ENCODE results near the gene PLK4.
A peak's percentile ranks its signal among the peaks of the same experiment; 100 is the strongest.

PLK4 gene

GRCh38 chr4:127880763-127881562 is at the start of gene PLK4:
Gene PLK4, plus strand, starts transcription at chr4:127880893. Its CDS starts 242 bp downstream, at chr4:127881135.
- Mint-ChIP-seq H3K9me3 (no peaks in the 10 kb centered on the region), H3K4me1 (peaks cover 13% of the 10 kb centered on the region), H3K36me3 (peaks cover 63% of the 10 kb centered on the region), H3K4me3 (peak within 1 kb of the TSS; percentile 98), H3K27ac (peak within 1 kb of the TSS; percentile 99)
- ATAC-seq: peak; percentile 96
- peak; percentile 88 to 98 for DNase-seq (ENCODE audit: low spot score in 2 of 2)

DNA sequence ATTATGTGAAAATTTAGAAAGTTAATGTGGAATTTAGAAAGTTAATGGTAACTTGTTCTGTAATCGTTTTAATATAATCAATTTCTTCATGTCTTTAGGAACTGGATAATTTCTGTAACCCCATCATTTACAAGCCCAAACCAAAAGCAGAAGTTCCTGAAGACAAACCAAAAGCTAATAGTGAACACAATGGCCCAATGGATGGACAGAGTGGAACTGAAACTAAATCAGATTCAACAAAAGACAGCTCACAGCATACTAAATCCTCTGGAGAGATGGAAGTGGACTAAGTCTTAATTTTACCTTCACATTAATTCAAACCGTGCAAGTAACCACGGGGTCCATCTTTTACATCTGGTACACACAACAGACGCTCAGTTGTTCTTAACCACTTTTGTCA is 48.1 kb upstream of the PLK4 start:
- no peaks in the 10 kb centered on the region for H3K36me3 Mint-ChIP-seq
- no peak overlapping the region for H3K4me3 Mint-ChIP-seq
- no peaks in the 10 kb centered on the region for H3K4me1 Mint-ChIP-seq
- no peak overlapping the region for H3K27ac Mint-ChIP-seq
- ATAC-seq (no peak), DNase-seq (ENCODE audit: low spot score in 2 of 2) (no peak)
- no peaks in the 10 kb centered on the region for H3K9me3 Mint-ChIP-seq

GRCh38 chr4:127843704-127844600 is 36.7 kb upstream of the PLK4 start:
- DNase-seq (ENCODE audit: low spot score in 2 of 2) (no peak), ATAC-seq (no peak)
- Mint-ChIP-seq H3K4me3 (no peak overlapping the region), H3K27ac (no peak overlapping the region), H3K9me3 (peaks cover 13% of the 10 kb centered on the region), H3K4me1 (no peaks in the 10 kb centered on the region), H3K36me3 (no peaks in the 10 kb centered on the region)

GRCh38 chr4:127844601-127845116 is 36.0 kb upstream of the PLK4 start:
- H3K27ac Mint-ChIP-seq: no peak overlapping the region
- no peak overlapping the region for H3K4me3 Mint-ChIP-seq
- H3K9me3 Mint-ChIP-seq: peaks cover 17% of the 10 kb centered on the region
- no peak for ATAC-seq
- no peaks in the 10 kb centered on the region for H3K36me3 Mint-ChIP-seq
- no peak for DNase-seq (ENCODE audit: low spot score in 2 of 2)
- H3K4me1 Mint-ChIP-seq: no peaks in the 10 kb centered on the region

GRCh38 chr4:127846061-127846460 is 34.6 kb upstream of the PLK4 start:
- H3K36me3 Mint-ChIP-seq: no peaks in the 10 kb centered on the region

DNA sequence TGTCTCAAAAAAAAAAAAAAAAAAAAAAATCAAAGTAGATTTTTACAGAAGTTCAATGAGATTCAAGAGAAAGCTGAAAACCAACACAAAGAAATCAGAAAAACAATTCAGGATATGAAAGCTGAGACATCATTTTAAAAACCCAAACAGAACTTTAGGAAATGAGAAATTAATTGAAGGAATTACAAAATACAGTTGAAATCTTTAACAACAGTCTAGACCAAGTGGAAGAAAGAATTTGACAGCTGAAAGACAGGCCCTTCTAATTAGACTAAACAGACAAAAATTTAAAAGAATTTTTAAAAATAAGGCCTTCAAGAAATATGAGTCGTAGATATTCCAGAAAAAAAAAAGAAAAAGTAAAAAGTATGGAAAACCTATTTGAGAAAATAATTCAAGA is 33.9 kb upstream of the PLK4 start:
- ATAC-seq: no peak
- H3K4me1 Mint-ChIP-seq: no peaks in the 10 kb centered on the region
- H3K4me3 Mint-ChIP-seq: no peak overlapping the region
- DNase-seq (ENCODE audit: low spot score in 2 of 2): no peak
- H3K36me3 Mint-ChIP-seq: no peaks in the 10 kb centered on the region
- H3K9me3 Mint-ChIP-seq: peaks cover 28% of the 10 kb centered on the region
- no peak overlapping the region for H3K27ac Mint-ChIP-seq

More at GRCh38 chr4:127846061-127846460, 34.6 kb upstream of the PLK4 start:
- peaks cover 24% of the 10 kb centered on the region for H3K9me3 Mint-ChIP-seq
- ATAC-seq (no peak), DNase-seq (ENCODE audit: low spot score in 2 of 2) (no peak)
- no peak overlapping the region for H3K27ac Mint-ChIP-seq
- no peak overlapping the region for H3K4me3 Mint-ChIP-seq
- no peaks in the 10 kb centered on the region for H3K4me1 Mint-ChIP-seq

DNA sequence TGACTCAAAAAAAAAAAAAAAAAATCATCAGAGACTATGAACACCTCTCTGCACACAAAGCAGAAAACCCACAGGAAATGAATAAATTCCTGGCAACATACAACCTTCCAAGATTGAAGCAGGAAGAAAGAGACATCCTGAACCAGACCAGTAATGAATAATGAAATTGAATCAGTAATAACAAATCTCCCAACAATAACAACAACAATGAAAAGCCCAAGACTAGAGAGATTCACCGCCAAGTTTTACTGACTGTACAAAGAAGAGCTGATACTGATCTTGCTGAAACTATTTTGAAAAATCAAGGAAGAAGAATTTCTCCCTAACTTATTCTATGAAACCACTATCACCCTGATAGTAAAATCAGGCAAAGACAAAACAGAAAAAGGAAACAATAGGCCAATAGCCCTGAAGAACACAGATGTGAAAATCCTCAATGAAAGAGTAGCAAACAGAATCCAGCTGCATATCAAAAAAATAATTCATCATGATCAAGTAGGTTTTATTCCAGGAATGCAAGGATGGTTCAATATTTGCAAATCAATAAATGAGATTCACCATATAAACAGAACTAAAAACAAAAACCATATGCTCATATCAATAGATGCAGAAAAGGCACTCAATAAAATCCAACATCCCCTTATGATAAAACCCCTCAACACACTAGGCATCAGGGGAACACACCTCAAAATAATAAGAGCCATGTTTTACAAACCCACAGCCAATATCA is 31.0 kb upstream of the PLK4 start:
- Mint-ChIP-seq H3K9me3 (peaks cover 34% of the 10 kb centered on the region), H3K4me1 (no peaks in the 10 kb centered on the region), H3K27ac (no peak overlapping the region), H3K4me3 (no peak overlapping the region), H3K36me3 (no peaks in the 10 kb centered on the region)
- no peak for DNase-seq (ENCODE audit: low spot score in 2 of 2)
- ATAC-seq: no peak

DNA sequence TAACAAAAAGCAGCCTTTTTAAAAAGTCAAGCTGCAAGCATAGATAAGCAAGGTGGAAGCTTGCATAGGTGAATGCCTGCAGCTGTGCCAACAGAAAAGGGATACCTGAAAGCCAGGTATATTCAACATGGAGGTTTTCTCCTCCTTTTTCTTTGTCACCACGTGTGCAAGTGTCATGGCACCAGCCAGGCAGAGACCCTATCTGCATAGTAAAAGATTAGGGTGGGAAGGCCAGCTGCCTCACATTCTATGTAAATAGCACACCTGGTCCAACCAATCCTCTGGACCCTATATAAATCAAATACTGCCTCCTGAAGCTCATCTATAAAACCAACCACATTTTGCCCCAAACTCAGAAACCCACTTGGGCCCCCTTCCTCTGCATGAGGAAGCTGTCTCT is 28.0 kb upstream of the PLK4 start:
- Mint-ChIP-seq H3K4me1 (peaks cover 5% of the 10 kb centered on the region), H3K9me3 (peaks cover 25% of the 10 kb centered on the region), H3K36me3 (no peaks in the 10 kb centered on the region), H3K27ac (no peak overlapping the region), H3K4me3 (no peak overlapping the region)
- DNase-seq (ENCODE audit: low spot score in 2 of 2): no peak
- ATAC-seq: no peak

DNA sequence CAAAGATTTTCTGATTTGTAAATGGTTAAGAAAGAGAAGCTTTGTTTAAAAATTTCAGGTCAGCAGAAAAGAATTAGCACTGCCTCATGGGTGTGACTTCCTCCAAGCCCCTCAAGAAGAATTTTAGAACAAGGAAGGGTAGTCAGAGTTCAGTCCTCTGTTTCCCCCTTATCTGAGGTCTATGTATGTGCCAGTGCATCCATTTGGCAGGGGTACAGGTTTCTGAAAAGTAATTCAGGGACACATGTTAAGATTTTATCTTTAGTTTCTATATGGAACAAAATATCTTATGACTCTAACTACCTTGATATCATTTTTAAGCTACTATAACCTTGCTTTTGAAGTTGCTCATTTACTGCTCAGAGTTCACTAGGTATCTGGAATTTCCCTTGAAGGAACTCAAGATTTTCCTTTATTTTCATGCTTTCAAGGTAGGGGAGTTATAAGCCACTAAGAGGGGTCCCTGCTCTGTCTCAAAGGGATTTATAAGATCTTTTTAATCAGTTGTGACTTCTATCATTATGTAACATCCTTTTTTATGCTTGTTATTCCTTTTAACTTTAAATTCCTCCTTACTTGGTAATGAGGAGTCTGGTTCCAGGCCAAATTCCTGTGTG is 24.4 kb upstream of the PLK4 start:
- H3K9me3 Mint-ChIP-seq: peaks cover 15% of the 10 kb centered on the region
- peaks cover 5% of the 10 kb centered on the region for H3K4me1 Mint-ChIP-seq
- ATAC-seq (no peak), DNase-seq (ENCODE audit: low spot score in 2 of 2) (no peak)
- H3K27ac Mint-ChIP-seq: no peak overlapping the region
- H3K36me3 Mint-ChIP-seq: no peaks in the 10 kb centered on the region
- H3K4me3 Mint-ChIP-seq: no peak overlapping the region

GRCh38 chr4:127856813-127857447 is 23.8 kb upstream of the PLK4 start:
- peaks cover 10% of the 10 kb centered on the region for H3K9me3 Mint-ChIP-seq
- H3K36me3 Mint-ChIP-seq: no peaks in the 10 kb centered on the region
- DNase-seq (ENCODE audit: low spot score in 2 of 2) (no peak), ATAC-seq (no peak)
- H3K4me3 Mint-ChIP-seq: no peak overlapping the region
- H3K4me1 Mint-ChIP-seq: peaks cover 5% of the 10 kb centered on the region
- no peak overlapping the region for H3K27ac Mint-ChIP-seq

GRCh38 chr4:127857641-127858040 is 23.1 kb upstream of the PLK4 start:
- no peak overlapping the region for H3K27ac Mint-ChIP-seq
- DNase-seq (ENCODE audit: low spot score in 2 of 2): no peak
- H3K9me3 Mint-ChIP-seq: peaks cover 10% of the 10 kb centered on the region
- H3K4me3 Mint-ChIP-seq: no peak overlapping the region
- no peak for ATAC-seq
- peaks cover 5% of the 10 kb centered on the region for H3K4me1 Mint-ChIP-seq
- no peaks in the 10 kb centered on the region for H3K36me3 Mint-ChIP-seq

DNA sequence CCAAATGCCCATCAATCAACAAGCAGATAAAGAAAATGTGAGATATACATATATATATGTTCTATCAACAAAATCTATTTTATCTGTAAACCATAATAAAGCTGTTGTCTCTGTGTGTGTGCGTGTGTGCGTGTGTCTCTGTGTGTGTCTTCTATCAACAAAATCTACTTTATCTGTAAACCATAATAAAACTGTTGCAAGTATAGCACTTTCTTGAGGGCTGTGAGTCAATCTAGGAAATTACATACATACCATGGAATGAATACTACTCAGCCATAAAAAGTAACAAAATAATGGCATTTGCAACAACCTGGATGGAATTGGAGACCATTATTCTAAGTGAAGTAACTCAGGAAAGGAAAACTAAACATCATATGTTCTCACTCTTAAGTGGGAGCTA is 12.5 kb upstream of the PLK4 start:
- Mint-ChIP-seq H3K36me3 (no peaks in the 10 kb centered on the region), H3K27ac (no peak overlapping the region), H3K4me3 (no peak overlapping the region), H3K4me1 (no peaks in the 10 kb centered on the region), H3K9me3 (no peaks in the 10 kb centered on the region)
- ATAC-seq (no peak), DNase-seq (ENCODE audit: low spot score in 2 of 2) (no peak)

DNA sequence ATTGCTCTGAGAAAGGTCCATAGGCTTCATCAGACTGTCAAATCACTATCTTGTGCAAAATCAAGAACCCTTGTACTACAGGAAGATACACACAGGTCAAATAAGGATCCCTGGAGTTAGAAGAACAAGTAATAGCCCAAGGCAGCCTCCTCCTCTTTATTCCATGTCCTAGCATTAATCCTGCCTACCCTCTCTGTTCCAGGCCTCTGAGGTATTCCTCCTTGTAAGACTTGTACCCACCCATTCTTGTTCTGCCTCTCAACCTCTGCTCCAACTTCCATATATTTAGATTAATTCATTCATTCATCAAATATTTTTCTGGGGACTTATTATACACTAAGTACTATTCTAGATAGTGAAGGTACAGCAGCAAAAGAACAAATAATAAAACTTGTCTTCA is 10.4 kb upstream of the PLK4 start:
- Mint-ChIP-seq H3K4me1 (no peaks in the 10 kb centered on the region), H3K4me3 (no peak overlapping the region), H3K36me3 (peaks cover 4% of the 10 kb centered on the region), H3K27ac (no peak overlapping the region), H3K9me3 (no peaks in the 10 kb centered on the region)
- ATAC-seq (no peak), DNase-seq (ENCODE audit: low spot score in 2 of 2) (no peak)

GRCh38 chr4:127870688-127871087 is 10.0 kb upstream of the PLK4 start:
- no peak for DNase-seq (ENCODE audit: low spot score in 2 of 2)
- Mint-ChIP-seq H3K36me3 (peaks cover 6% of the 10 kb centered on the region), H3K4me1 (no peaks in the 10 kb centered on the region), H3K9me3 (no peaks in the 10 kb centered on the region), H3K27ac (no peak overlapping the region), H3K4me3 (no peak overlapping the region)
- no peak for ATAC-seq
